ENCODE measurements around the gene ZZZ3.
"Not testable (repeated sequence)": the region's sequence is repeated elsewhere in the genome, so short reads cannot be mapped to it uniquely, and the experiment has no call there.

The ZZZ3 gene

DNA sequence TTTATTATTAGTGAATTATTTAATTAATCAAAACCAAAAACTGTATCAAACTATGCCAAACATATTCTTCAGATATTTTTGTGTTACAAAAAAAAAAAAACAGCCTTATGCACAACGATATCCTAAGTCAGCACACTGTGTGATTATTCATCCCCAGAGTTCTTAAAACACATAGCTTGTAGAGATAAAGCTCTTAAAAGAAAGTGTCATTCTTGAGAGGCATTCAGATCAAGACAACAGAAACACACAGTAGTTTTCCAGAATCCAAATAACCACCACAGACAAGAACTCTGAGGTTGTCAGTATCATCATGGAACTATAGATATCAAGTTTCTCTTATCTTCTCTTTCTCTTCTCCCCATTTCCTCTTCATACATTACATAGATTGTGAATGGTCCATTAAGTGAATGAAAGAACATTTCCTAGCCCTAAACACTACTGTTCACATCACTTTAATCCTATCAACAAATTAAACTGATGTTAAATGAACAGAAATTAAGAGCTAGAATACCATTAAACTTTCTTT lies 13.5 kb downstream of the ZZZ3 start:
- DNase-seq = no peak

DNA sequence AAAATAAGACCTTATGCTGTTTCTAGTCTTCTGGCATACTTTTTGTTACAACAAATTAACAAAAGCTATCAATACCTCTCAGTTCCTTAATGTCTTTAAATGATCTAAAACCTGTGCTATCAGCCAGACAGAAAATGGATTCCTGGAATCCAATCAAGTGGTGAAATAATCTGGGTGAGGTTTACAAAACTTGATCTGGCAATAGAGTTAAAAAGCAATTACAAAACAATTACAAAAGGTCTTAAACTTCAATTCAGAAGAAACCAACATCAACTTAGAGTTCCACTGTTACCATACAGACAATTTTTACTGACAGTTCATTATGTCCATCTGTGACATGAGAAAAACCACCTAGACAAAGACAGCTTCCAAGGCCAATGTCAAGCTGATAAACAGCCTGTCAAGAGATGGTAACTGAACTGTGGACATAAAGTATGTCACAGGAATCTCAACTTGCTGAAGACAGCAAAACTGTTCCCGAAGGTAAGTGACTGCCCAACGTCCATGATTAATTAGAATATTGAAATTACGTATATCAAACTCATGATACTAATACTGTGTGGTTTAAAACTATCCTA lies 17.4 kb downstream of the ZZZ3 start:
- DNase-seq = no peak

DNA sequence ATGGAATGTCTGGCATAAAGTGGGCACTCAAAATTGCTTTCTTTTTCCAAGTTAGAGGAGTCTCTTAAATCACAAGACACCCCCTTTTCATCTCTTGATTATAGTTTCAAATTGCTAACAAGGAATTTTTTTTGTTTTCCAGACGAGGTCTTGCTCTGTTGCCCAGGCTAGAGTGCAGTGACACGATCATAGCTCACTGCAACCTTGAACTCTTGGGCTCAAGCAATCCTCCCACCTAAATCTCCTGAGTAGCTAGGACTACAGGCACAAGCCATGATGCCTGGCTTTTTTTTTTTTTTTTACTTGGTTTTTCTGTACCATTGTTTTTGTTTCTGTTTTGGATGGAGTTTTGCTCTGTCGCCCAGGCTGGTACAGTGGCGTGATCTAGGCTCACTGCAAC lies 20.8 kb downstream of the ZZZ3 start:
- no peak for DNase-seq

DNA sequence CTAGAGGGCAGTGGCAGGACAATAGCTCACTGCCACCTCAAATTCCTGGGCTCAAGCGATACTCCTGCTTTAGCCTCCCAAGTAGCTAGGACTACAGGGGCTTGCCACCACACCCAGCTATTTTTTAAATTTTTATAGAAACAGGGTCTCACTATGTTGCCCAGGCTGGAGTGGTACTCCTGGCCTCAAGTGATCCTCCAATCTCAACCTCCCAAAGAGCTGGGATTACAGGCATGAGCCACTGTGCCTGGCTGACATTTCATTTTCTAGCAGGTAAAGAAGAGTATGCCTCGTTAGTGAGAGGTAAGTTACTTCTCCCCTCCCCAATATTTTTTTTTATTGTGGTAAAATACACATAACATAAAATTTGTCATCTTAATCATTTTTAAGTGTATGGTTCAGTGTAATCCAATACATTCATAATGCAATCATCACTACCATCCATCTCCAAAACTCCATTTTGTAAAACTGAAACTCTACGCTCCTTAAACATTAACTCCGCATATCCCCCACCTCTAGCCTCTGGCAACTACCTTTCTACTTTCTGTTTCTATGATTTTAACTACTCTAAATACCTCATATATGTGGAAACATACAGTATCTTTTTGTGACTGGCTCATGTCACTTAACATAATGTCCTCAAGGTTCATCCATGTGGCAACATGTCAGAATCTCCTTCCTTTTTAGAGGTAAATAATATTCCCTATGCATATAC lies 22.4 kb downstream of the ZZZ3 start:
- DNase-seq = no peak

DNA sequence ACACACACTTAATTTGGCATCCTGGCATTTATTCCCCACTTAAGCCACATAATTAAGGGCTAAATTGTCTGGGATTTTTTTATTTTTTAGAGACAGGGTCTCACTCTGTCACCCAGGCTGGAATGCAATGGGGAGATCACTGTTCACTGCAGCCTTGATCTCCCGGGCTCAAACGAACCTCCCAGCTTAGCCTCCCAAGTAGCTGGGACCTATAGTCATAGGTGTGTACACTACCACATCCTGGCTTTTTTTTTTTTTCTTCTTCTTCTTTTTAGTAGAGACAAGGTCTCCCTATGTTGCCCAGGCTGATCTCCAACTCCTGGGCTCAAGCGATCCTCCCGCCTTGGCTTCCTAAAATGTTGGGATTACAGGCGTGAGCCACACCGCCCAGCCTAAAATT lies 24.2 kb downstream of the ZZZ3 start:
- no peak for DNase-seq

DNA sequence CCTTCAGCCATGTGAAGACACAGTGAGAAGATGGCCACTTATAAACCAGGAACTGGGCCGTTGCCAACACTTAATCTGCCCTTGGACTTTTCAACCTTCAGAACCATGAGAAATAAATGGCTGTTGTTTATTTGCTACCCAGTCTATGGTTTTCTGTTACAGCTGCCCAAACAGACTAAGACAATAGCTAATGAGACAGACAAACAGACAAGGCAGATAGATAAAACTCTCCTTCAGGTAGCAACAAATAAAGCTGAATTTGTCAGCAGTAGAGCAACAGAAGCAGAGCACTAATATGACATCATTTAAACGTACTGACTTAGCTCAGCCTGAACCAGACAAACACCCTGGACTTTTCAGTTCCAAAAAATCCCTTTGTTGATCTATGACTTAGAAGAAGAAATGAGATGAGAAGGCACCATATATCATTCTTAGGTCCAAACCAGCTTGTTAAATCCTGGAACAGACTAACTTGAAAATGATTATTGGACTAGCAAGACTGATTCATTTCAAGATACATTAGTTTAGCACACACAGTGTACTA lies 27.0 kb downstream of the ZZZ3 start:
- no peak for DNase-seq

DNA sequence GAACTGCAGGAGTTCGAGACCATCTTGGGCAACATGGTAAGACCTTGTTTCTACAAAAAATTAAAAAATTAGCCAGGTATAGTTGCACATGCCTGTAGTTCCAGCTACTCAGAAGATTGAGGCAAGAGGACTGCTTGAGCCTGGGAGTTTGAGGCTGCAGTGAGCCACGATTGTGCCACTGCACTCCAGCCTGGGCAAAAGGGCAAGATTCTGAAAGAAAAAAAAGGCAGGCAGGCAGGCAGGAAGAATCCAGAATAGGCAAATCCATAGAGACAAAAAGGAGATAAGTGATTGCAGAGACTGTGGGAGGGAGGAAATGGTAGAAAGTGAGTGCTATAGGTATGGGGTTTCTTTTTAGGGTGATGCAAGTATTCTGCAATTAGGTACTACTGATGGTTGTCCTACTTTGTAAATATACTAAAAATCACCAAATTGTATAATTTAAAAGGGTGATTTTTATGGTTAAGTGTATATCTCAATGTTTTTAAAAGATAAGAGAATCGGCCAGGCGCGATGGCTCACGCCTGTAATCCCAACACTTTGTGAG lies 29.4 kb downstream of the ZZZ3 start:
- no peak for DNase-seq

DNA sequence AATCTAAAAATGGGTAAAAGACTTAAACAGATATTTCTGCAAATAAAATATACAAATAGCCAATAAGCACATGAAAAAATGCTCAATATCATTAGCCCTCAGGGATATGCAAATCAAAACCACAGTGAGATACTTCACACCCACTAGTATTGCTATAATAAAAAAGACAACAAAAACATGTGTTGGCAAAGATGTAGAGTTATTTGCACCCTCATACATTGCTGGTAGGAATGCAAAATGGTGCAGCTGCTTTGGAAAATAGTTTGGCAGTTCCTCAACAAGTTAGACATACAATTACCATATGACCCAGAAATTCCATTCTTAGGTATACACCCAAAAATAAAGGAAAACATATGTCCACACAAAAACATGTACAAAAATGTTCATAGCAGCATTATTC lies 30.2 kb downstream of the ZZZ3 start:
- DNase-seq = no peak

DNA sequence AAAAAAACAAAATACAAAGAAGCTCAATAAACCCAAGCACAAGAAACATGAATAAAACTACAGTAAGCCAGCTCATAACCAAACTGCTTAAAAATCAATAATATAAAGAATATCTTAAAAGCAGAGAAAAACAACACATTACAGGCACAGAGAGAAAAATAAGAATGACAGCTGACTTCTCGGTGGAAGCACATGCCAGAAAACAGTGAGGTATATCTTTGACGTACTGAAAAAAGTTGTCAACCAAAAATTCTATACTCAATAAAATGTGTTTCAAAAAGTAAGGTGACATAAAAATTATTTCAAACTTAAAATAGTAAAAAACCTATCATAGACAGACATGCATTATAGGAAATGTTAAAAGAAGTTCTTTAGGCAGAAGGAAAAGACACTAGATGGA lies 33.3 kb downstream of the ZZZ3 start:
- no peak for DNase-seq

DNA sequence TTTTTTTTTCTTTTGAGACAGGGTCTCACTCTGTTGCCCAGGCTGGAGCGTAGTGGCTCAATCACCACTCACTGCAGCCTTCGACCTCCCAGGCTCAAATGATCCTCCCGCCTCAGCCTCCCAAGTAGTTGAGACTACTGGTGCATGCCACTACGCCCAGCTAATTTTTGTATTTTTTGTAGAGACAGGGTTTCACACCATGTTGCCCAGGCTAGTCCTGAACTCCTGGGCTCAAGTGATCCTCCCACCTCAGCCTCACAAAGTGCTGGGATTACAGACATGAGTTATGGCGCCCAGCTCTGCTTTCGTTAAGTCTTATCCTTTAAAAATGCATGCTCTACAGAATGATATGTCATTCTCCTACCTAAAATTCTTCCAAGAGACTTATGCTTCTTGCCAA lies 36.2 kb downstream of the ZZZ3 start:
- DNase-seq = not testable (repeated sequence)

DNA sequence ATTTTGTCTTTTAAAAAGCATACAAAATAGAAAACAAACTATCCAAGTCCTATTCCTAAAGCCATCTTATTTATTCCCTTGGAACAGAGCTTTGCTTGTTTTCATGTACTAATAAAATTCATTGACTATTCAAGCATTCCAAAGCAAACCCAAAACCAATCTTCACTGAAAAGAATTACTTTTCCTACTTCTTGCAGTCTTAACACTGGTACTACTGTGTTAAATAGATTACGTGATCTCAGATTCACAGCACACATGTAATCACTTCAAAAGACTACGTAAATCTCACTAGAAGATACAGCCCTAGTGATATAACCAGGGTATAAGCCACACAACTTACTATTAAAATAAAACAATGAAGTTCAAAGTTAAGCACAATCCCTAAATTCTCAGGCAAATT lies 39.0 kb downstream of the ZZZ3 start:
- no peak for DNase-seq

DNA sequence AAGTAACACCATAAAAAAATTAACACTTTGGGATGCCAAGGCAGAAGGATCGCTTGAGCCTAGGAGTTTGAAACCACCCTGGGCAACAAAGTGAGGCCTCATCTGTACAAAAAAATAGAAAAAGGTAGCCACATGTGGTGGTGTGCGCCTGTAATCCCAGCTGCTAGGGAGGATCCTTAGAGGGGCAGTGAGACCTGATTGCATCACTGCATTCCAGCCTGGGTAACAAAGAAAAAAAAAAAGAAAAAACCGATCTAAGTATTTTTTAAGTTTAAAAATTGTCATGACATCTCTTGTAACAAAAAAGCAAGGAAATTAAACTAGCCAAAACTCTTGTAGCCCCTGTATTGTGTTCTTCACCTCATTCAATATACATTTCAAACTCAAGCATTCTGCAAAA lies 39.5 kb downstream of the ZZZ3 start:
- DNase-seq = no peak

DNA sequence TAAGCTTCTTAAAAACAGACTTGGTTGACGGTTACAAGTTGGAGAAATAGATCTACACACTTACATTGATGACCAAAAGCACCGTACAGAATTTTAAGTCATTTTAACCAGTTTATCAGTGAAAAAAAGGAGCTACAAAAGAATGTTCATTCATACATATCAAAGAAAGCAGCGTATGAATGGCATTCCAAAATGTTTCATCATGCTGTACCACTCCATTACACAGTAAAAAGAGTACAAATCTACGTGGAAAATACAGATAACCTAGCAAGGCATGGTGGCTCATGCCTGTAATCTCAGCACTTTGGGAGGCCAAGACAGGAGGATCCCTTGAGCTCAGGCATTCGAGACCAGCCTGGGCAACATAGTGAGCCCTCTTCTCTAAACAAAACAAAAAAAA lies 40.3 kb downstream of the ZZZ3 start:
- no peak for DNase-seq

DNA sequence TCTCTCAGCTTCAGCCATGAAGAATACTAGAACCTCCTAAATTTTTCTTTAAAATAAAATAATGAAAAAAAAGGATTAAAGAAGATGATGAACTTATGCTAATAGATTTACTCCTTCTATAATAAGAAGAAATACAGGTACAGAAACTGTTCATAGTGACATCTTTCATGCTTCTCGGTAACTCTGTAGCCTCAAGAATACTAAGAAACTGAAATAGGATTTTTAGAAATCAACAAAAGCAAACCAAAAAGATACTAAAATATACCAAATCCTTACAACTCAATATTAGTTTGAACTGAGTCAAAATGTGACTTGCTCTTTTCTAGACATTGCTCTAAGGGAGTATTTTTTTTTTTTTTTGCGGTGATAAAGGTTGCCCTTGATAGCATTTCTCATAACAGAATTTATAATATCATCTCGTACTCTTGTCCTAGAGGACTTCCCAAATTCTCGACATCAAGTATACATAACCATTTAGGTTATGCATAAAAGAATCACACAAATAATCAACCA lies 42.8 kb downstream of the ZZZ3 start:
- DNase-seq = no peak

DNA sequence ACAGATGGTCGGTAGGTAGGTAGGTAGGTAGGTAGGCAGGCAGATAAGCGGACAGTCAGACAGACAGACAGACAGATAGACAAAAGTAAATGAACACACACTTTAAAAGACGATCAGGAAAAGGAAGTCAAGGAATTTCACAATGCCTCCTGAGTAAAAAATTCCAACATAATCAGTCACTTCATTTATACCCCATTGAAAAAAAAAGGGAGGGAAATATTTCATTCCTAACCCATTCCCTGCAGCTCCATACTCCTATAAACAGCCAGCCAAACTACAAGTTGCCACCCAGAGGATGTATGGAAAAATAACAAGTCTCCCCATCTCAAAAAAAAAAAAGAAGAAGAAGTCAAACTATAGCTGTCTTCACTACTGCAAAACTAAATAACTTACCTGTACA lies 43.4 kb downstream of the ZZZ3 start:
- DNase-seq = no peak

DNA sequence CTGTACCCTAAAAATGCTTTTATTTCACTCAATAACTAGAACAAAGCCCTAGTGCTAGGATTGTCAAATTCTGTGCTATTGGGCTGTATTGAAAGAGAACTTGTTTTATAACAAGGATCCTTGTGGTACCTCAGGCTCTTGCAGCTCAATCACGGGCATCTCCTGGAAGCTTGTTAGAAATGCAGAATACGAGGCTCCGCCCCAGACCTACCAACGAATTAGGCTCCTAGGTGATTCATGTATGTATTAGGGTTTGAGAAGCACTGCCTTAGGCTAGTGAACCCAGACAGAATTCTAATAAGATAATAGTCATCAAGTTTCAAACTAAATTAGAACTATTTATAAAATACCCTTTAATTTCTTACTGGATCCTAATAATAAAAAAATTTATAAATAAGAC lies 45.6 kb downstream of the ZZZ3 start:
- no peak for DNase-seq

All from CD4-positive, alpha-beta T cell treated with Interleukin-4 for 4 hours (primary cell).